Ectodermal cell (in vitro differentiated cells): ENCODE results near the gene RPP38.

ENCODE experiments used
- H3K27ac ChIP-seq: 2 replicates; pipeline ENCODE4 v1.7.0; 2013; ENCODE audit warnings: mild to moderate bottlenecking, low read depth, low read length; ENCODE audit not compliant: insufficient read depth, poor library complexity, severe bottlenecking
- H3K27me3 ChIP-seq: 2 replicates; pipeline ENCODE4 v1.7.0; 2013; ENCODE audit warnings: mild to moderate bottlenecking, low read length; ENCODE audit not compliant: insufficient read depth, control insufficient read depth, poor library complexity, severe bottlenecking
- H3K36me3 ChIP-seq: one replicate; pipeline ENCODE4 v1.7.0; 2013; ENCODE audit warnings: low read length; ENCODE audit not compliant: control insufficient read depth, insufficient read depth
- H3K4me1 ChIP-seq: one replicate; pipeline ENCODE4 v1.7.0; 2013; ENCODE audit warnings: low read length; ENCODE audit not compliant: control insufficient read depth, insufficient read depth
- H3K4me3 ChIP-seq: 2 replicates; pipeline ENCODE4 v1.7.0; 2013; ENCODE audit warnings: low read depth, low read length, control low read depth; ENCODE audit not compliant: insufficient read depth
- H3K9me3 ChIP-seq: 2 replicates; pipeline ENCODE4 v1.7.0; 2013; ENCODE audit warnings: mild to moderate bottlenecking, low read length, moderate library complexity; ENCODE audit not compliant: control insufficient read depth
- WGBS, 2 experiments: methylation state at CpG; one replicate each; pipeline ENCODE4 v1.1.7; 2013; ENCODE audit warnings: missing lambda C conversion rate in 2 of 2; 5-methylcytosine and 5-hydroxymethylcytosine counted together

Gene RPP38

GRCh38 chr10:15072358-15072757 is 24.8 kb upstream of the RPP38 start:
- Histone ChIP-seq H3K27me3 (no peaks in the 10 kb centered on the region), H3K36me3 (peaks cover 6% of the 10 kb centered on the region), H3K9me3 (peaks cover 2% of the 10 kb centered on the region), H3K27ac (no peak overlapping the region), H3K4me3 (no peak overlapping the region), H3K4me1 (no peaks in the 10 kb centered on the region)
- 96 to 98% methylated on average over 5 of the region's 5 CpGs for WGBS, 2 experiments

DNA sequence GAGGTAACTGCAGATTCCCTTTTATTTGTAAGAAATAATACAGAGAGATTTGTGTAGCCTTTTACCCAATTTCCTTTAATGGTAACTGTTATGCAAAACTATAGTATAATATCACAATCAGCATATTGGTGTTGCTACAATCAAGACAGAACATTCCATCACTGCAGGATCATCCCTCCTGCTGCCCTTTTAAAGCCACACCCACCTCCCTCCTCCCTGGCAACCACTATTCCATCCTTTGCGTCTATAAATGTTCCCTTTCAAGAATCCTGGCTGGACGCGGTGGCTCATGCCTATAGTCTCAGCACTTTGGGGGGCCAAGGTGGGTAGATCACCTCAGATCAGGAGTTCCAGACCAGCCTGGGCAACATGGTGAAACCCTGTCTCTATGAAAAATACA is 21.7 kb upstream of the RPP38 start:
- Histone ChIP-seq H3K27ac (no peak overlapping the region), H3K36me3 (peaks cover 6% of the 10 kb centered on the region), H3K4me1 (no peaks in the 10 kb centered on the region), H3K27me3 (no peaks in the 10 kb centered on the region), H3K9me3 (peaks cover 2% of the 10 kb centered on the region), H3K4me3 (no peak overlapping the region)
- WGBS, 2 experiments, result 87 to 90% methylated on average over 3 of the region's 3 CpGs

DNA sequence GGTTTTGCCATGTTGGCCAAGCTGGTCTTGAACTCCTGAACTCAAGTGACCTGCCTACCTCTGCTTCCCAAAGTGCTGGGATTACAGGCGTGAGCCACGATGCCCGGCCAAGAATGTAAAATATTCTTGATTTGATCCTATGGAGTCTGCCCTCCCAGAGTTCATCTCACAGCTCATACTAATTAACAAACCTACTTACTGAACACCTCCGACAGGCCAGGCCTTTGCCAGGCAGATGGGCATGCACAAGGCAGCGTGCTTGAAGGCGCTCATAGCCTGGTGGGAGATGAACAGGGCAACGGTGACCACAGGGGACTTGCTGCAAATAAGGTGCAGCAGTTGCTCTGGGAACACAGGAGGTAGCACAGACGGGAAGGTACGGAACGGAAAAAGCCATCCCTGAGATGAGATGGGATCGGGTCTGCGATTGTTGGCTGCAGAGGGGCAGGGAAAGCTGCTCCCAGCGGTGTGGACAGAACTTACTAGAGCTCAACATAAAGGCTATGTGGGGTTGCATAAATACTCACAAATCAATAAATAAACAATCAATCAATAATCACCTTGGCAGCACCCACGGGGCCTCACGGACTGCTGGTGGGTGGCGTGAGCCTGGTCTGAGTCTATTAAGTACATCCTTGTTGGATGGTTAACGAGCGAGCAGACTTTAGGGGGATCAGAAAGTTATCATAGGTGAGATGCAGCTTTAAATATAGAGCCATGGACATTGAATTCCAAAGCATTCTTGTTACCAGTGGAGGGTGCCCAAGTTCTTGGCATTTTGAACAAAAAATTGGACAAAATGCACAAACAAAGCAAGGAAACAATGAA is 13.3 kb upstream of the RPP38 start:
- Histone ChIP-seq H3K27me3 (no peaks in the 10 kb centered on the region), H3K36me3 (no peaks in the 10 kb centered on the region), H3K9me3 (no peaks in the 10 kb centered on the region), H3K4me1 (peaks cover 6% of the 10 kb centered on the region), H3K27ac (peak overlapping the region; percentile 37), H3K4me3 (no peak overlapping the region)
- 93% methylated on average over 18 of the region's 18 CpGs for WGBS, 2 experiments

- Histone ChIP-seq H3K27ac (peak overlapping the region; percentile 37), H3K4me3 (no peak overlapping the region), H3K36me3 (no peaks in the 10 kb centered on the region), H3K4me1 (peaks cover 6% of the 10 kb centered on the region), H3K27me3 (no peaks in the 10 kb centered on the region), H3K9me3 (no peaks in the 10 kb centered on the region)
- 58 to 64% methylated on average over 7 of the region's 7 CpGs for WGBS, 2 experiments
These were observed 12.6 kb upstream of the RPP38 start for GRCh38 chr10:15084502-15084922.

- H3K4me3 ChIP-seq, result peak within 1 kb of the TSS; percentile 62
- no peaks in the 10 kb centered on the region for H3K27me3 ChIP-seq
- 2 to 6% methylated on average over 57 to 60 of the region's 63 CpGs for WGBS, 2 experiments
- H3K9me3 ChIP-seq, result no peaks in the 10 kb centered on the region
- H3K36me3 ChIP-seq, result no peaks in the 10 kb centered on the region
- peaks cover 6% of the 10 kb centered on the region for H3K4me1 ChIP-seq
- no peak within 1 kb of the TSS for H3K27ac ChIP-seq
These were observed 8.5 kb upstream of the RPP38 start, which contains the start of gene ACBD7 for GRCh38 chr10:15088428-15089261. Gene ACBD7 (minus strand): TSS chr10:15088776. CDS start chr10:15088728, 48 bp downstream.

- H3K4me3 ChIP-seq, result no peak overlapping the region
- no peak overlapping the region for H3K27ac ChIP-seq
- no peaks in the 10 kb centered on the region for H3K36me3 ChIP-seq
- H3K9me3 ChIP-seq, result no peaks in the 10 kb centered on the region
- H3K4me1 ChIP-seq, result no peaks in the 10 kb centered on the region
- no peaks in the 10 kb centered on the region for H3K27me3 ChIP-seq
- 84 to 87% methylated on average over 5 of the region's 5 CpGs for WGBS, 2 experiments
These were observed 5.7 kb upstream of the RPP38 start for GRCh38 chr10:15091418-15091817.

DNA sequence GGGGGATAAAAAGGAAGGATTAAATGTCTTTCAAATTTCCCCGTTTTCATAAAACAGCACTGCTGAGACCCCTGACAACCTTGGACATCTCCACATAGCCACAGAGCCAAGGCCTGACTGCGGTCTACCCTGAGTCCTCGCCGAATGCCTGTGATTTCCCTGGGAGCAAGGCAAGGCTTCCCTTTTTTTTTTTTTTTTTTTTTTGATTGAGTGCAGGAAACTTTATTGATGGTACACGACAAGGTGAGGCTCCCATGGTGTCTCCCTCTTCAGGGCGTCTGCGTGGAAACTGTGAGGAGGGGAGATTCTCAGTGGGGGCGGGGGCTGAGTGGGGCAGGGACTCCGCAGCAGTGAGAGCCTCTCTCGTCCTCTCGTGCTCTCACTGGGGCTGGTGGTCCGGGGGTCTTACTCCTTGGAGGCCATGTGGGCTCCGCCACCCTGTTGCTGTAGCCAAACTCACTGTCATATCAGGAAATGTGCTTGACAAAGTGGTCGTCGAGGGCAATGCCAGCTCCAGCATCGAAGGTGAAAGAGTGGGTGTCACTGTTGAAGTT is 4.2 kb upstream of the RPP38 start:
- Histone ChIP-seq H3K36me3 (no peaks in the 10 kb centered on the region), H3K27ac (no peak overlapping the region), H3K27me3 (no peaks in the 10 kb centered on the region), H3K9me3 (no peaks in the 10 kb centered on the region), H3K4me1 (no peaks in the 10 kb centered on the region), H3K4me3 (no peak overlapping the region)
- WGBS, 2 experiments, result 86 to 89% methylated on average over 16 of the region's 16 CpGs

DNA sequence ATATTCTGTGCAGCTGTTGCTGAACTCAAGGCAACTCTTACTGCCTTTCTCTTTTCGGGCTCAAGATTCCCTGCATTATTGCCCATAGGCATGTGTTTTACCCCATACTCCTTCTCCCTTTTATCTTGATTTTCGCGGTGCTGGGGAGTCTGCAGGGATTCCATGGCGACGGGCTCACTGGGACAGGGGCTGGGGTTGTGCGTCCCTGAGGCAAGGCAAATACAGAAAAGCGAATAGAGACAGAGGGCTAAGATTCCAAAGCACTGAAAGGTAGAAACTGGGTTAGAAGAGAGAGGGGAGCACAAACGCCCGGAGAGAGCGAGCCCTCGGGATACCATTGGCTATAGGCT is 519 bp upstream of the RPP38 start:
- Histone ChIP-seq H3K27me3 (no peaks in the 10 kb centered on the region), H3K4me3 (peak overlapping the region; percentile 78), H3K9me3 (no peaks in the 10 kb centered on the region), H3K4me1 (no peaks in the 10 kb centered on the region), H3K27ac (no peak overlapping the region), H3K36me3 (no peaks in the 10 kb centered on the region)
- WGBS, 2 experiments, result 2 to 3% methylated on average over 11 of the region's 11 CpGs

DNA sequence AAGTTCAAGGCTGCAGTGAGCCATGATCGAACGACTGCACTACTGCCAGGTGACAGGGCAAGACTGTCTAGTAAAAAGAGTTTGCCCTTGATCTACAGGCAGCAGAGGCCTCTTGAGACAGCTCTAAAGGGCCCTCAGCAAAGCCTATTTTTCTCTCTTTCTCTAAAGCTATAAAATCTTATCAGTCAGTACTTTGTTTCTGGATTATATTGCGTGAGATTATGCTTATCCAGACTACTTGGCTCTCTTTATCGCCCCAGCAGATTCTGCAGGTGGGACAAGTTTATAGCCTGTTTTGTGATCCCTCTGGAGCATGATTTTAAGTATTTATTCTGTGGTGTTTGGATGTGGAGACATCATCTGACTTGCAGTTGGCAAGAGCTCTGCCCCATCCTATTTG is 2.7 kb downstream of the RPP38 start:
- no peak overlapping the region for H3K4me3 ChIP-seq
- H3K27ac ChIP-seq, result no peak overlapping the region
- H3K9me3 ChIP-seq, result no peaks in the 10 kb centered on the region
- peaks cover 9% of the 10 kb centered on the region for H3K36me3 ChIP-seq
- no peaks in the 10 kb centered on the region for H3K4me1 ChIP-seq
- no peaks in the 10 kb centered on the region for H3K27me3 ChIP-seq
- WGBS, 2 experiments, result 95 to 97% methylated on average over 4 of the region's 4 CpGs

DNA sequence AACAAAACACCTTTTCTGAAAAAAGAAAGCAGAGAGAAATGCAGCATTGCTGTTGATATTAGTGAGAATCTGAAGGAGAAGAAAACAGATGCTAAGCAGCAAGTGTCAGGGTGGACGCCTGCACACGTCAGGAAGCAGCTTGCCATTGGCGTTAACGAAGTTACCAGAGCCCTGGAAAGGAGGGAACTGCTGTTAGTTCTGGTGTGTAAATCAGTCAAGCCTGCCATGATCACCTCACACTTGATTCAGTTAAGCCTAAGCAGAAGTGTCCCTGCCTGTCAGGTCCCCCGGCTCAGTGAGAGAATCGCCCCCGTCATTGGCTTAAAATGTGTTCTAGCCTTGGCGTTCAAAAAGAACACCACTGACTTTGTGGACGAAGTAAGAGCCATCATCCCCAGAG is 6.4 kb downstream of the RPP38 start:
- H3K27me3 ChIP-seq, result no peaks in the 10 kb centered on the region
- no peak overlapping the region for H3K4me3 ChIP-seq
- H3K9me3 ChIP-seq, result no peaks in the 10 kb centered on the region
- peaks cover 23% of the 10 kb centered on the region for H3K36me3 ChIP-seq
- H3K27ac ChIP-seq, result no peak overlapping the region
- 96 to 98% methylated on average over 9 of the region's 9 CpGs for WGBS, 2 experiments
- H3K4me1 ChIP-seq, result no peaks in the 10 kb centered on the region
